NB4 (cell line): ENCODE results near the gene SPINT2.

Experiments
- DNase-seq: peaks from one replicate; pipeline ENCODE4 v3.0.0; 2010; ENCODE audit warnings: low read depth
- H3K4me3 ChIP-seq: one replicate; pipeline ENCODE4 v1.5.1; 2011; ENCODE audit warnings: mild to moderate bottlenecking, low read depth, low read length, moderate library complexity
- CTCF ChIP-seq: IDR thresholded peaks from one replicate; pipeline ENCODE4 v1.5.1; 2012; ENCODE audit warnings: low read depth, low read length
- MYC ChIP-seq: IDR thresholded peaks from 2 replicates; pipeline ENCODE4 v1.6.1; 2011; ENCODE audit warnings: low read depth, low read length
- POLR2A ChIP-seq: IDR thresholded peaks from 2 replicates; pipeline ENCODE4 v1.6.1; 2011; ENCODE audit warnings: mild to moderate bottlenecking; ENCODE audit not compliant: insufficient read length; ENCODE audit errors: extremely low read depth
- TF ChIP-seq, protein P1 (sequence below): IDR thresholded peaks from 2 replicates; pipeline ENCODE4 v1.6.1; 2011; ENCODE audit warnings: low read depth, low read length

Gene SPINT2

GRCh38 chr19:38265921-38266429 lies 1.6 kb downstream of the SPINT2 start:
- no peak for DNase-seq
- no peak for TF ChIP-seq MYC
- TF ChIP-seq POLR2A: no peak
- no peak for TF ChIP-seq CTCF
- TF ChIP-seq, protein P1, sequence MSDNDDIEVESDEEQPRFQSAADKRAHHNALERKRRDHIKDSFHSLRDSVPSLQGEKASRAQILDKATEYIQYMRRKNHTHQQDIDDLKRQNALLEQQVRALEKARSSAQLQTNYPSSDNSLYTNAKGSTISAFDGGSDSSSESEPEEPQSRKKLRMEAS: no peak
- H3K4me3 ChIP-seq: no peak overlapping the region

DNA sequence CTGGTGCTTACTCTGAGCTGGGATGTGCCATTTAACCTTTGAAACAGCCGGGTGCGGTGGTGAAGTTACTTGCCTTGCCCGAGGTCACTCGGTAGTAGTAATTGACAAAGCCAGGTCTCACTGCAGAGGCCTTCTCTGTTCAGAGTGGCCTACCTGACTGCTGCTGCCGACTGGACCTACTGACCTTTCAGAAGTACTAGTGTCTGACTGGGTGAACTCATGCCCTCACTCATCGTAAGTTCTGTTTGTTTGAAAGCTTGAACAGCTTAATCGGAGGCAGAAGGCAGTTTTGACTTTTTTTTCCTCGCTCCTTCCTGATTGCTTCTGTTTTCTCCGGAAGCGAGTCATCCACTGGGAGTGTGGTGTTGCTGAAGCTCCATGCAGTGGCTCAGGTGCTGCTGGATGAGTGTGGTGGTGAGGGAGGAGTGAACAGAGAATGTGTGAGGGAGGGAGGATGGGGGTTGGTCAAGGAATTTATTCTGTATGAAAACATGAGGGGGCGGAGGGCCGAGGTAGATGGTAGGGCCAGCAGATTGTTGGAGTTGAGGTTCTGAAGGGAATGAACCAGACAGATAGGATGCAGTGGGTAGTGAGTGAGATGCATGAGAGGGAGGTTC lies 2.7 kb downstream of the SPINT2 start:
- no peak overlapping the region for H3K4me3 ChIP-seq
- DNase-seq: no peak
- TF ChIP-seq POLR2A (no peak), MYC (no peak)

GRCh38 chr19:38267761-38268483 lies 3.5 kb downstream of the SPINT2 start:
- TF ChIP-seq, protein P1: no peak
- TF ChIP-seq POLR2A: no peak
- TF ChIP-seq CTCF: no peak
- TF ChIP-seq MYC: no peak
- H3K4me3 ChIP-seq: no peak overlapping the region
- no peak for DNase-seq

- H3K4me3 ChIP-seq: no peak overlapping the region
- TF ChIP-seq CTCF (no peak), POLR2A (no peak), MYC (no peak)
- TF ChIP-seq, protein P1: no peak
- DNase-seq: no peak
Observed at GRCh38 chr19:38268539-38268938, 4.2 kb downstream of the SPINT2 start.

- H3K4me3 ChIP-seq: no peak overlapping the region
- TF ChIP-seq CTCF (no peak), POLR2A (no peak), MYC (no peak)
- TF ChIP-seq, protein P1: no peak
- DNase-seq: no peak
Observed at GRCh38 chr19:38270587-38271167, 6.3 kb downstream of the SPINT2 start.

GRCh38 chr19:38273499-38273898 lies 9.1 kb downstream of the SPINT2 start:
- no peak overlapping the region for H3K4me3 ChIP-seq
- DNase-seq: no peak
- TF ChIP-seq CTCF (no peak), POLR2A (no peak), MYC (no peak)
- TF ChIP-seq, protein P1: no peak
